Smooth muscle cell (in vitro differentiated cells): ENCODE measurements around the gene DUXB. TPM values are rescaled to one million over a fixed set of nuclear protein-coding genes. Genes with fewer than 3 reads are reported as not detected.

ENCODE experiments used
- DNase-seq: peaks from one replicate; lab custom pipeline; 2025; ENCODE audit not compliant: unreplicated experiment; lab: John Stamatoyannopoulos, UW
- H2AFZ ChIP-seq: fragments of 200-600 bp; sonication (generic); 2 replicates; pipeline ENCODE4 v1.6.0; 2016; ENCODE audit warnings: antibody characterized with exemption, low read depth, mild to moderate bottlenecking
- H3F3A ChIP-seq: fragments of 200-600 bp; sonication (generic); 2 replicates; pipeline ENCODE4 v1.6.0; 2017; ENCODE audit warnings: antibody characterized with exemption, low read depth
- H3K27ac ChIP-seq: fragments of 200-600 bp; sonication (generic); 2 replicates; pipeline ENCODE4 v1.5.1; 2016; ENCODE audit warnings: low read depth, mild to moderate bottlenecking
- H3K27me3 ChIP-seq: fragments of 200-600 bp; sonication (generic); 2 replicates; pipeline ENCODE4 v1.6.1; 2016; ENCODE audit warnings: low read depth, mild to moderate bottlenecking
- H3K36me3 ChIP-seq: fragments of 200-600 bp; sonication (generic); 2 replicates; pipeline ENCODE4 v1.5.1; 2016; ENCODE audit warnings: low read depth
- H3K4me1 ChIP-seq: fragments of 200-600 bp; sonication (generic); 2 replicates; pipeline ENCODE4 v1.5.1; 2016; ENCODE audit warnings: low read depth
- H3K4me2 ChIP-seq: fragments of 200-600 bp; sonication (generic); 2 replicates; pipeline ENCODE4 v1.6.0; 2016; ENCODE audit warnings: mild to moderate bottlenecking
- H3K4me3 ChIP-seq: fragments of 200-600 bp; sonication (generic); 2 replicates; pipeline ENCODE4 v1.5.1; 2016; ENCODE audit warnings: mild to moderate bottlenecking
- H3K79me2 ChIP-seq: fragments of 200-600 bp; sonication (generic); 2 replicates; pipeline ENCODE4 v1.6.0; 2016; ENCODE audit warnings: low read depth, mild to moderate bottlenecking
- H3K9ac ChIP-seq: fragments of 200-600 bp; sonication (generic); 2 replicates; pipeline ENCODE4 v1.6.0; 2016; ENCODE audit warnings: low read depth
- H3K9me3 ChIP-seq: fragments of 200-600 bp; sonication (generic); replicated peaks from 2 replicates; pipeline ENCODE4 v1.5.1; 2016; ENCODE audit warnings: low read depth
- H4K20me1 ChIP-seq: fragments of 200-600 bp; sonication (generic); 2 replicates; pipeline ENCODE4 v1.6.0; 2016; ENCODE audit warnings: low read depth
- WGBS: methylation state at CpG from one replicate; pipeline ENCODE4 v1.1.7; 2016; ENCODE audit warnings: low lambda C conversion rate; 5-methylcytosine and 5-hydroxymethylcytosine counted together
- polyA plus RNA-seq: library from polyadenylated mRNA; unstranded; fragments of >200 nt; fragmentation: Nextera tagmentation; extraction: Ambion mirVana; gene quantifications from 2 replicates; pipeline ENCODE4 v1.2.1, GENCODE V29; 2016
- total RNA-seq: library from RNA; depleted of rRNA; stranded (reverse); fragments of >200 nt; gene quantifications from 2 replicates; pipeline ENCODE4 v1.2.3, GENCODE V29; 2014
- TF ChIP-seq, protein P1 (sequence below): fragments of 200-600 bp; sonication (generic); IDR thresholded peaks from 2 replicates; pipeline ENCODE4 v1.5.1; 2017; ENCODE audit warnings: borderline replicate concordance, mild to moderate bottlenecking, antibody characterized with exemption; ENCODE audit not compliant: insufficient read depth, poor library complexity, severe bottlenecking

DUXB gene
- total and polyA plus RNA-seq, 2 experiments from 2014 or later, result not detected

DNA sequence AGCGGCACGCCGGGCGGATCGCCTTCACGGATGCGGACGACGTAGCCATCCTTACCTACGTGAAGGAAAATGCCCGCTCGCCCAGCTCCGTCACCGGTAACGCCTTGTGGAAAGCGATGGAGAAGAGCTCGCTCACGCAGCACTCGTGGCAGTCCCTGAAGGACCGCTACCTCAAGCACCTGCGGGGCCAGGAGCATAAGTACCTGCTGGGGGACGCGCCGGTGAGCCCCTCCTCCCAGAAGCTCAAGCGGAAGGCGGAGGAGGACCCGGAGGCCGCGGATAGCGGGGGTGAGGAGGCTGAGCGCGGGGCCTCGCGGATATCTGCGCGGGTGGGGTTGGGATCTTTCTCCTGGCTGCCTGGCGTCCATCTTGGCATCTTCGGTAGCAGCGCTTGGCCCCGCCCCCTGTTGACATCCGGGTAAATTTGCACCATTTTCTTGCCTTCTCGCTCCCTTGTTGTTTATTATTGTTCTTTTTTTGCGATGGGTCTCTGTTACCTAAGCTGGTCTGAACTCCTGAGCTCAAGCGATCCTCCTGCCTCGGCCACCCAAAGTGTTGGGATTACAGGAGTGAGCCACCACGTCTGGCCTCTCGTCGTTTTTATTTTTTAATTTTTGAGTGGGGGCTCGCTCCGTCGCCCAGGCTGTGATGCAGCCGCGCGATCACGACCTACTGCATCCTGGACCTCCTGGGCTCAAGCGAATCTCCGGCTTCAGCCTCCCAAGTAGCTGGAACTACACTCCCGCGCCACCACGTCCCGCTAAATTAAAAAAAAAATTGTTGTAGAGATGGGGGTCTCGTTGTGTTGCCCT, 52.8 kb downstream of the DUXB start:
- Histone ChIP-seq H3K36me3 (no peaks in the 10 kb centered on the region), H3K79me2 (peaks cover 89% of the 10 kb centered on the region), H3K9me3 (no peaks in the 10 kb centered on the region), H4K20me1 (peaks cover 64% of the 10 kb centered on the region), H3K27ac (peak overlapping the region; percentile 85), H2AFZ (peak overlapping the region; percentile 94), H3K9ac (peak overlapping the region; percentile 88), H3K4me2 (peak overlapping the region; percentile 98), H3F3A (no peaks in the 10 kb centered on the region), H3K4me1 (peaks cover 28% of the 10 kb centered on the region), H3K27me3 (no peaks in the 10 kb centered on the region), H3K4me3 (peak overlapping the region; percentile 89)
- WGBS, result under 1% methylated on average over 62 of the region's 62 CpGs
- TF ChIP-seq, protein P1, sequence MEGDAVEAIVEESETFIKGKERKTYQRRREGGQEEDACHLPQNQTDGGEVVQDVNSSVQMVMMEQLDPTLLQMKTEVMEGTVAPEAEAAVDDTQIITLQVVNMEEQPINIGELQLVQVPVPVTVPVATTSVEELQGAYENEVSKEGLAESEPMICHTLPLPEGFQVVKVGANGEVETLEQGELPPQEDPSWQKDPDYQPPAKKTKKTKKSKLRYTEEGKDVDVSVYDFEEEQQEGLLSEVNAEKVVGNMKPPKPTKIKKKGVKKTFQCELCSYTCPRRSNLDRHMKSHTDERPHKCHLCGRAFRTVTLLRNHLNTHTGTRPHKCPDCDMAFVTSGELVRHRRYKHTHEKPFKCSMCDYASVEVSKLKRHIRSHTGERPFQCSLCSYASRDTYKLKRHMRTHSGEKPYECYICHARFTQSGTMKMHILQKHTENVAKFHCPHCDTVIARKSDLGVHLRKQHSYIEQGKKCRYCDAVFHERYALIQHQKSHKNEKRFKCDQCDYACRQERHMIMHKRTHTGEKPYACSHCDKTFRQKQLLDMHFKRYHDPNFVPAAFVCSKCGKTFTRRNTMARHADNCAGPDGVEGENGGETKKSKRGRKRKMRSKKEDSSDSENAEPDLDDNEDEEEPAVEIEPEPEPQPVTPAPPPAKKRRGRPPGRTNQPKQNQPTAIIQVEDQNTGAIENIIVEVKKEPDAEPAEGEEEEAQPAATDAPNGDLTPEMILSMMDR, result no peak
- DNase-seq, result peak; percentile 56

DNA sequence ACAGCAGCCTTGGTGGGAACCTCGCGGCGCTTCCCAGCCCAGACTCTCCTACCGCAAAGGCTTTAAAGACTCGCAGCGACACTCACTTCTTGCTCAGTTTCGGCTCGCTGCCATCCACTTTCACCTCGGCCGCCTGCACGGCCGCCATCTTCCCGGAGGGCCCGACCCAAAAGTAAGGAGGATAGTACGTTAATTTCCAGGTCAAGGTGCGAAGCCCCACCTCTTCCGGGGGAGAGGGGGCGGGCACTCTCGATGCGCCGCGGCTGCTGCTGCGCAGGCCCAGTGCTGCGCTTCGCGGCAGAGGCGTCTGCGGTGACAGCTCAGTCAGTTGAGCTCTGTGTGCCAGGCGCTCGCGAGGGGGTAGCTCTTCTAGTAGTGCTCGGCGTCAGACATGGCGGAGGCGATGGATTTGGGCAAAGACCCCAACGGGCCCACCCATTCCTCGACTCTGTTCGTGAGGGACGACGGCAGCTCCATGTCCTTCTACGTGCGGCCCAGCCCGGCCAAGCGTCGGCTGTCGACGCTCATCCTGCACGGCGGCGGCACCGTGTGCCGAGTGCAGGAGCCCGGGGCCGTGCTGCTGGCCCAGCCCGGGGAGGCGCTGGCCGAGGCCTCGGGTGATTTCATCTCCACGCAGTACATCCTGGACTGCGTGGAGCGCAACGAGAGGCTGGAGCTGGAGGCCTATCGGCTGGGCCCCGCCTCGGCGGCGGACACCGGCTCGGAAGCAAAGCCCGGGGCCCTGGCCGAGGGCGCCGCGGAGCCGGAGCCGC, 53.6 kb downstream of the DUXB start, which contains the start of the genes KARS1 and TERF2IP:
Gene KARS1, minus strand, starts transcription at position 174 of the 773 bp plus-strand sequence. Its CDS starts 26 bp downstream, at position 148.
Gene TERF2IP, plus strand, starts transcription at position 282 of the 773 bp plus-strand sequence. Its CDS starts 110 bp downstream, at position 392.
- H3K4me1 ChIP-seq, result peaks cover 28% of the 10 kb centered on the region
- H4K20me1 ChIP-seq, result peaks cover 64% of the 10 kb centered on the region
- H3K27ac ChIP-seq, result peak within 1 kb of the TSS; percentile 85
- H3K4me3 ChIP-seq, result peak within 1 kb of the TSS; percentile 89
- WGBS, result 1% methylated on average over 69 of the region's 76 CpGs
- H3K9me3 ChIP-seq, result no peaks in the 10 kb centered on the region
- H3K9ac ChIP-seq, result peak within 1 kb of the TSS; percentile 88
- H2AFZ ChIP-seq, result peak within 1 kb of the TSS; percentile 94
- H3F3A ChIP-seq, result no peaks in the 10 kb centered on the region
- H3K4me2 ChIP-seq, result peak within 1 kb of the TSS; percentile 98
- DNase-seq, result peak; percentile 70
- H3K27me3 ChIP-seq, result no peaks in the 10 kb centered on the region
- TF ChIP-seq, protein P1, result no peak
- H3K79me2 ChIP-seq, result peaks cover 89% of the 10 kb centered on the region
- H3K36me3 ChIP-seq, result no peaks in the 10 kb centered on the region

DNA sequence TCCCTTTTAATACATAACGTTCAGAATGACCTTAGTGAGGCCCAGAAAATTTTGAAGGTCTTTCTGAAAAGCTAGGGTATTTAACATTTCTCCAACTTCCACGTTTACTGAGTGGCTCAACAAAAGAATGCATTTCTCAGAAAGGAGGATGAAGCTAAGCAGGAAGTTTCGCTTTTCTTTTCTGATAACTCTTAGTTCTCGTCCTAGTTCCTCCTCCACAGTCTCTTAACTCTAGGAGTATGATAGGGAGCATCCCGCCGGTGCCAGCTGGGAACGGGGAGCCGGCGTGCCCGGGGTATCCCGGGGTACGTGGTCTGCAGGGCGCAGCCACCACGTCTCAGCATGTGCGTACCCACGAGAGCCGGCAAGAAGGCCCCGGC, 54.2 kb downstream of the DUXB start:
- Histone ChIP-seq H4K20me1 (peaks cover 63% of the 10 kb centered on the region), H3K9ac (peak overlapping the region; percentile 81), H3K9me3 (no peaks in the 10 kb centered on the region), H3K4me2 (peak overlapping the region; percentile 98), H3K27me3 (no peaks in the 10 kb centered on the region), H3K36me3 (no peaks in the 10 kb centered on the region), H3K4me1 (peaks cover 28% of the 10 kb centered on the region), H3K4me3 (peak overlapping the region; percentile 89), H3K27ac (peak overlapping the region; percentile 85), H3K79me2 (peaks cover 88% of the 10 kb centered on the region), H2AFZ (peak overlapping the region; percentile 78), H3F3A (no peaks in the 10 kb centered on the region)
- under 1% methylated on average over 18 of the region's 18 CpGs for WGBS
- TF ChIP-seq, protein P1, result no peak
- no peak for DNase-seq
